ENCODE results near the gene FAM107B.
A peak's percentile ranks its signal among the peaks of the same experiment; 100 is the strongest.
"Not testable (repeated sequence)": the region's sequence is repeated elsewhere in the genome, so short reads cannot be mapped to it uniquely, and the experiment has no call there.

FAM107B gene

GRCh38 chr10:14728346-14728745 lies 46.4 kb downstream of the FAM107B start:
- no peak for DNase-seq

- DNase-seq, result no peak
These were observed 46.8 kb downstream of the FAM107B start for GRCh38 chr10:14727924-14728323.

- no peak for DNase-seq
These were observed 47.2 kb downstream of the FAM107B start for GRCh38 chr10:14727465-14727864.

- DNase-seq, result no peak
These were observed 49.8 kb downstream of the FAM107B start for GRCh38 chr10:14724931-14725330.

- peak in 1 of 2 experiments; percentile 21 for DNase-seq
These were observed 51.5 kb downstream of the FAM107B start for GRCh38 chr10:14723052-14723689.

GRCh38 chr10:14717552-14717951 lies 57.1 kb downstream of the FAM107B start:
- no peak for DNase-seq

GRCh38 chr10:14712991-14713424 lies 61.7 kb downstream of the FAM107B start:
- DNase-seq, result no peak

GRCh38 chr10:14709344-14709743 lies 65.4 kb downstream of the FAM107B start:
- not testable (repeated sequence) for DNase-seq

- no peak for DNase-seq
These were observed 67.2 kb downstream of the FAM107B start for GRCh38 chr10:14707481-14707880.

GRCh38 chr10:14705548-14706230 lies 69.0 kb downstream of the FAM107B start:
- no peak for DNase-seq

- DNase-seq, result no peak
These were observed 71.1 kb downstream of the FAM107B start for GRCh38 chr10:14703631-14704001.

- no peak for DNase-seq
These were observed 73.2 kb downstream of the FAM107B start for GRCh38 chr10:14701466-14701865.

- no peak for DNase-seq
These were observed 74.2 kb downstream of the FAM107B start for GRCh38 chr10:14700546-14700945.

GRCh38 chr10:14699482-14699881 lies 75.2 kb downstream of the FAM107B start:
- DNase-seq, result no peak

- DNase-seq, result no peak
These were observed 75.9 kb downstream of the FAM107B start for GRCh38 chr10:14698829-14699170.

GRCh38 chr10:14698111-14698828 lies 76.4 kb downstream of the FAM107B start:
- DNase-seq, result no peak

- DNase-seq, result no peak
These were observed 77.4 kb downstream of the FAM107B start for GRCh38 chr10:14697281-14697680.

- no peak for DNase-seq
These were observed 77.9 kb downstream of the FAM107B start for GRCh38 chr10:14696821-14697220.

GRCh38 chr10:14695847-14696480 lies 78.7 kb downstream of the FAM107B start:
- no peak for DNase-seq

GRCh38 chr10:14693891-14694290 lies 80.8 kb downstream of the FAM107B start:
- no peak for DNase-seq

GRCh38 chr10:14692344-14693076 lies 82.2 kb downstream of the FAM107B start:
- DNase-seq, result no peak

GRCh38 chr10:14691359-14691758 lies 83.3 kb downstream of the FAM107B start:
- no peak for DNase-seq

GRCh38 chr10:14688606-14689005 lies 86.1 kb downstream of the FAM107B start:
- no peak for DNase-seq
